Sigmoid colon (tissue), 7 donors: ENCODE results near the gene KCNE1. TPM values are rescaled to one million over a fixed set of nuclear protein-coding genes. Genes with fewer than 3 reads are reported as not detected.

Experiments used
- DNase-seq: peaks from one replicate; pipeline ENCODE4 v3.0.0-alpha.2; 2019
- H3K27ac ChIP-seq, 4 donors: fragments of 200-600 bp; sonication (generic); one replicate each; pipeline ENCODE4 v1.5.1; 2016 to 2019; ENCODE audit warnings: mild to moderate bottlenecking in 1 of 4
- H3K27me3 ChIP-seq, 3 donors: fragments of 200-600 bp; sonication (generic); one replicate each; pipeline ENCODE4 v1.5.1; 2019; ENCODE audit warnings: mild to moderate bottlenecking in 1 of 3
- H3K36me3 ChIP-seq, 4 donors: fragments of 200-600 bp; sonication (generic); one replicate each; pipeline ENCODE4 v1.5.1; 2016 to 2019
- H3K4me1 ChIP-seq, 4 donors: fragments of 200-600 bp; sonication (generic); one replicate each; pipeline ENCODE4 v1.5.1; 2017 to 2019
- H3K4me3 ChIP-seq, 4 donors: fragments of 200-600 bp; sonication (generic); one replicate each; pipeline ENCODE4 v1.5.1; 2017 to 2019; ENCODE audit warnings: mild to moderate bottlenecking in 2 of 4, moderate library complexity in 1 of 4
- H3K9me3 ChIP-seq, 4 donors: fragments of 200-600 bp in 3 of 4; sonication (generic) in 3 of 4; one replicate each; pipeline versions ENCODE4 v1.5.1 to v1.6.1; 2013 to 2019
- EP300 ChIP-seq, 4 donors: sonication (generic); formaldehyde crosslinking; IDR thresholded peaks; one replicate each; pipeline ENCODE4 v1.6.1; 2017; ENCODE audit warnings: antibody characterized with exemption in 4 of 4
- POLR2A ChIP-seq, 2 donors: fragments of 450-650 bp; IDR thresholded peaks; one replicate each; pipeline ENCODE4 v1.6.1; 2016; ENCODE audit warnings: antibody characterized with exemption in 2 of 2, mild to moderate bottlenecking in 2 of 2, moderate library complexity in 2 of 2
- POLR2AphosphoS5 ChIP-seq, 4 donors: sonication (generic); formaldehyde crosslinking; IDR thresholded peaks; one replicate each; pipeline ENCODE4 v1.6.1; 2017; ENCODE audit warnings: antibody characterized with exemption in 4 of 4
- WGBS, 2 donors: extraction: QIAGEN DNeasy Blood & Tissue Kit; methylation state at CpG; one replicate each; pipeline ENCODE4 v1.1.7; 2013; 5-methylcytosine and 5-hydroxymethylcytosine counted together
- intact Hi-C: fragments of 100-400 bp; cut with DNase I; formaldehyde crosslinking; loops from one replicate; pipeline ENCODE4 v1.15.1; 2023
- polyA plus RNA-seq, 3 donors: library from polyadenylated mRNA; stranded (reverse); fragments of 200-250 nt; gene quantifications; one replicate each; pipeline ENCODE4 v1.2.3, GENCODE V29; 2013
- total RNA-seq, 4 donors: library from RNA; depleted of rRNA; stranded (reverse); fragments of >200 nt; gene quantifications; one replicate each; pipeline ENCODE4 v1.1.0, GENCODE V29; 2016
- TF ChIP-seq, protein P1 (sequence below), 4 experiments: fragments of 450-650 bp in 3 of 4; fragments of 200-600 bp in 1 of 4; IDR thresholded peaks; one replicate each; pipeline ENCODE4 v1.5.1; 2016 to 2019; ENCODE audit warnings: antibody characterized with exemption in 4 of 4, mild to moderate bottlenecking in 3 of 4, moderate library complexity in 2 of 4
- donor health status: healthy with polysubstance abuse.
- donor health status: Bipolar disorder and iron deficiency.
- donor health status: healthy.

The KCNE1 gene
- total and polyA plus RNA-seq, 7 donors, result 0.60 to 7.2 (median 2.3) TPM; not detected in 1

DNA sequence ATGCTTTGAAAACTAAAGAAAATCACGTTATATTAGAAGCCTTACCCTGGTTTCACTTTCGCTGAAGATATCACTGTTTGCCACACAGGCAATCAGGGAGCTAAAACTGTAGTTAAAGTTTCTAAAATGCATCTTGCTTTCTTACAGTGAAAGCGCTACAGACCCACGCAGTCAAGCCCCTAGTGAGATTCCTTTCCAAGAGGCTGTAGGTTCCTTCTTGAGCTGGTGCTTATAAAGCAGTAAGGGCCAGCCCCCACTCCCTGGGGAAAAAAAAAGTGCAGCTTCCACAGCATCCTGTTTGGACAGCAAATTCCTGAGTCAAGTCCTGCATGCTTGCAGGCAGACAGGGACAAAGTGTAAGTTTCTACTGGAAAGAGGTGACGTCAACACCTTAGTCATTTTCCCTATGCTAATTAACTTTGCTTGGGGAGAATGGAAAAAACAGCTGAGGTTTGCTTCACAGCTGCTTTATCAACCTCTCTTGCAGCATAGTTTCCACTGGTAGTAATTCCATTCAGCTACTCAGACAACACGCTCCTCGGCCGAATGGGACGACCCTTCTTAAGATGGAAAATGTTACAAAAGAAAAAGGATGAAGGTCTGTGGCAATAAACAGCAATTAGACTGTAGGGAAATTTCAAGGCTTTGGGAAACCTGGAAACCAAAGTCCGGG lies 14.7 kb upstream of the KCNE1 start:
- TF ChIP-seq, protein P1, sequence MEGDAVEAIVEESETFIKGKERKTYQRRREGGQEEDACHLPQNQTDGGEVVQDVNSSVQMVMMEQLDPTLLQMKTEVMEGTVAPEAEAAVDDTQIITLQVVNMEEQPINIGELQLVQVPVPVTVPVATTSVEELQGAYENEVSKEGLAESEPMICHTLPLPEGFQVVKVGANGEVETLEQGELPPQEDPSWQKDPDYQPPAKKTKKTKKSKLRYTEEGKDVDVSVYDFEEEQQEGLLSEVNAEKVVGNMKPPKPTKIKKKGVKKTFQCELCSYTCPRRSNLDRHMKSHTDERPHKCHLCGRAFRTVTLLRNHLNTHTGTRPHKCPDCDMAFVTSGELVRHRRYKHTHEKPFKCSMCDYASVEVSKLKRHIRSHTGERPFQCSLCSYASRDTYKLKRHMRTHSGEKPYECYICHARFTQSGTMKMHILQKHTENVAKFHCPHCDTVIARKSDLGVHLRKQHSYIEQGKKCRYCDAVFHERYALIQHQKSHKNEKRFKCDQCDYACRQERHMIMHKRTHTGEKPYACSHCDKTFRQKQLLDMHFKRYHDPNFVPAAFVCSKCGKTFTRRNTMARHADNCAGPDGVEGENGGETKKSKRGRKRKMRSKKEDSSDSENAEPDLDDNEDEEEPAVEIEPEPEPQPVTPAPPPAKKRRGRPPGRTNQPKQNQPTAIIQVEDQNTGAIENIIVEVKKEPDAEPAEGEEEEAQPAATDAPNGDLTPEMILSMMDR (IDR thresholded peaks at IDR 0.05), result no peak
- TF ChIP-seq EP300 (IDR thresholded peaks at IDR 0.05), result peak; percentile 46 to 94 (median 68)
- peak; percentile 62 to 95 (median 81) for TF ChIP-seq POLR2AphosphoS5 (IDR thresholded peaks at IDR 0.05)
- peak; percentile 24 to 62 for TF ChIP-seq POLR2A (IDR thresholded peaks at IDR 0.05)
- no peaks in the 10 kb centered on the region for H3K27me3 ChIP-seq
- intact Hi-C loops, result loop anchor here (2.0 to 5.0 kb wide), 2 partner anchors 88 to 1401 kb away; partner anchors contain the start of gene RCAN1
- peak; percentile 92 for DNase-seq
- peak overlapping the region; percentile 26 to 53 (median 40) for H3K4me3 ChIP-seq
- H3K36me3 ChIP-seq, result peaks cover 0 to 6% (median 2%) of the 10 kb centered on the region in 4 donors
- H3K27ac ChIP-seq, result peak overlapping the region; percentile 76 to 94 (median 90)
- 4 to 31% methylated on average over 10 of the region's 10 CpGs for WGBS, 2 donors
- peaks cover 0 to 53% (median 42%) of the 10 kb centered on the region in 4 donors for H3K4me1 ChIP-seq
- no peaks in the 10 kb centered on the region for H3K9me3 ChIP-seq

DNA sequence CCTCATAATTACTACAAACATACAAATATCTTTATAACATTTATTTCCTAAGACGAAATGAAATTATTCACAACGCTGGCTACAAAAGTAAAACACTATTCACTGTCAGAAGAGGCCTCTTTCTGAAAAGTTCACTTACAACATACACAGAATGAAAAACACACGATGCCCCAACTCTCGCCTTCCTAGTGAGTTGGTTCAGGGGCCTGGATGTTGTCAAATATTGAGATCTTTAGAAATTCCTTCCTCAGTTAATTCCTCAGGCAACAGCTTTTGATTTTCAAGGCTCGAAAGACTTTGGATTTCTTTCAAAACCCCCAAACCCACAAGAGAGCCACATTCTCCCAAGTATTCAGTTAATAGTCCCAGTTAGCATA lies 14.2 kb upstream of the KCNE1 start:
- intact Hi-C loops, result loop anchor here (2.0 to 5.0 kb wide), 2 partner anchors 89 to 1401 kb away; partner anchors contain the start of gene RCAN1
- Histone ChIP-seq H3K4me3 (peak overlapping the region; percentile 26 to 53 (median 40)), H3K27me3 (no peaks in the 10 kb centered on the region), H3K9me3 (no peaks in the 10 kb centered on the region), H3K36me3 (peaks cover 0 to 11% (median 6%) of the 10 kb centered on the region in 4 donors), H3K4me1 (peaks cover 0 to 54% (median 43%) of the 10 kb centered on the region in 4 donors), H3K27ac (peak overlapping the region; percentile 76 to 94 (median 90))
- TF ChIP-seq EP300 (IDR thresholded peaks at IDR 0.05) (no peak), POLR2AphosphoS5 (IDR thresholded peaks at IDR 0.05) (no peak), POLR2A (IDR thresholded peaks at IDR 0.05) (no peak)
- TF ChIP-seq, protein P1 (IDR thresholded peaks at IDR 0.05), result no peak
- 37 to 54% methylated on average over 5 of the region's 5 CpGs for WGBS, 2 donors
- DNase-seq, result no peak

DNA sequence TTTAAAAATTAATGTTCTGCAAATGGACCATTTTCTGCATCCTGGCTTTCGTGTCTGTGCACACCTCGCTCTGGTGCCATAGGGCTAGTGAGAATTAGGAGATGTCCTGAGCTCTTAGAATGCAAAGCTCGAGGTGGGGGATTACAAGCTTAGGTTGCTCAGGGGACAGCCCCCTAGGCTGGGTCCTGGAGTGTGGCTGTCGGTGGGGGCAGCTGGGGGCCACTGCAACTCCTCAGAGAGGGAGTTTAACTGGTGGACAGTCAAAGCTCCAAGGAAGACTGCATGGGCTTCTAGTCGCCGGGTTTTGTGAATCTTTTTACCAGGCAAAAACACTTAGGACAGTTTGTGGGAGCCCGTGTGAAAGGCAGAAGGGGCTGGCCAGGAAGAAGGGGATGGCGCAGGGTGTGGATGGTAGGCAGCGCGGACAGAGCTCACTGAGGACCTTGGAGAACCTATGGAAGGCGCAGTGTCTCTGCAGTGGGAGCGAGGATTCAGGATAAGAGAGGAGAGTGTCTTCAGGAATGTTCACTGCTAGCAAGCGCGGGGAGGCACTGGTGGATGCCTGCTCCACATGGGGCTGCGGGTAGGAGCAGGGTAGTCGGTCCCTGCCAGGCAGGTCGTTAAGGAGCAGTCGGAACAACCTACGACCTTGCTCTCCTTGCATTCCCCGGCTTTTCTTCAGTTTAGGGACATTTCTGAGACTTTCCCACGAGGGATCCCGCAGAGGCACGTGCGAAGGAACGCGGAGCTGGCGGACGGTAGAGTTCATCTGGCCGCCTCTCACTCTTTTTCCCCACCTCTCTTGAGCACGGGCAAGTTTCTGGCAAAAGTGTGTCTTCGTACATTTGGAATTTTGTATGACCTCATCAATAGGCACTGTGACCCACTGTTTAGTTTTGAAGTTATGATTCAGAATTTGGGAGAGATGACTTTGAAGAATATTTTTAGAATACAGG lies 12.9 kb upstream of the KCNE1 start:
- Histone ChIP-seq H3K4me3 (peak overlapping the region; percentile 12 to 53 (median 40)), H3K27ac (peak overlapping the region; percentile 76 to 94 (median 90)), H3K36me3 (peaks cover 0 to 24% (median 15%) of the 10 kb centered on the region in 4 donors), H3K9me3 (no peaks in the 10 kb centered on the region), H3K4me1 (peaks cover 0 to 63% (median 43%) of the 10 kb centered on the region in 4 donors), H3K27me3 (no peaks in the 10 kb centered on the region)
- WGBS, 2 donors, result 72 to 79% methylated on average over 31 of the region's 31 CpGs
- TF ChIP-seq POLR2AphosphoS5 (IDR thresholded peaks at IDR 0.05), result peak in 2 of 4 donors; percentile 37 to 48
- TF ChIP-seq, protein P1 (IDR thresholded peaks at IDR 0.05), result no peak
- peak; percentile 76 for DNase-seq
- intact Hi-C loops, result loop anchor here (5.0 kb wide), 2 partner anchors 57 to 1402 kb away; no protein-coding TSS in a partner anchor

DNA sequence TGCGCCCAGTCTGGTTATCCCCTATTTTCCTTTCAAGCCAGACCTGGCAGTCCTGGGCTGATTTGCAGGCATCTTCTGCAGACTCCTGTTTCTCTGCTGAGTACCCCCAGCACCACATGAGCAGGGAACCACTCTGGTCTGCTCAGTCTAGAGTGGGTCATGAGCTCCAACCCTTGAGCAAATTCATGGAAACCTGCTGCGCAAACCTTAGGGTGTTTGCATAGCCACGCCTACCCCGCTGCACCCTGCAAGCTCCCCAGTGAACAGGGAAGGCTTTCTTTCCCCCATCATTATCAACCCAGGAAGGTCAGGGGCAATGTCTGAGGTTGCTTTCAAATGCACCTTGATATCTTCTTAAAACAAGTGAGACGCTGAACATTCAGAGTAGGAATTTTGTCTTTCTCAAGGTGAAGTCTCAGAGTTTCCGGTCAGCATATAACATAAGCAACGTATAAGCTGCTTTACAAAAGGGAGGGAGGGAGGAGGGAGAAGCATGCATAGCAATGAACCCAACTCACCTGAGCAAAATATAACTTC lies 11.1 kb upstream of the KCNE1 start:
- Histone ChIP-seq H3K27ac (peak overlapping the region; percentile 27 to 92 (median 53)), H3K4me1 (peaks cover 0 to 68% (median 43%) of the 10 kb centered on the region in 4 donors), H3K36me3 (peaks cover 0 to 37% (median 18%) of the 10 kb centered on the region in 4 donors), H3K4me3 (no peak overlapping the region), H3K9me3 (no peaks in the 10 kb centered on the region), H3K27me3 (no peaks in the 10 kb centered on the region)
- TF ChIP-seq, protein P1 (IDR thresholded peaks at IDR 0.05), result no peak
- TF ChIP-seq EP300 (IDR thresholded peaks at IDR 0.05), result no peak
- TF ChIP-seq POLR2A (IDR thresholded peaks at IDR 0.05), result no peak
- no peak for TF ChIP-seq POLR2AphosphoS5 (IDR thresholded peaks at IDR 0.05)
- intact Hi-C loops, result loop anchor here (5.0 kb wide), 1 partner anchor 59 kb away; no protein-coding TSS in a partner anchor
- 31 to 76% methylated on average over 7 of the region's 7 CpGs for WGBS, 2 donors
- no peak for DNase-seq
